NCI-H187 (cell line): ENCODE data around the gene DCLK1.

ENCODE experiments used
- DNase-seq, 2 experiments: peaks; one replicate each; lab custom pipeline; 2025; lab: John Stamatoyannopoulos, UW

DCLK1 gene

GRCh38 chr13:35830850-35831450 lies 300.2 kb downstream of the DCLK1 start:
- no peak for DNase-seq

- no peak for DNase-seq
Observed at GRCh38 chr13:35826626-35827254, 304.4 kb downstream of the DCLK1 start.

GRCh38 chr13:35824825-35825224 lies 306.4 kb downstream of the DCLK1 start:
- DNase-seq, result no peak

- no peak for DNase-seq
Observed at GRCh38 chr13:35824395-35824794, 306.8 kb downstream of the DCLK1 start.

GRCh38 chr13:35822666-35823065 lies 308.5 kb downstream of the DCLK1 start:
- DNase-seq, result no peak

- peak in 1 of 2 experiments; percentile 25 for DNase-seq
Observed at GRCh38 chr13:35818633-35819067, 312.5 kb downstream of the DCLK1 start.

- no peak for DNase-seq
Observed at GRCh38 chr13:35817642-35818607, 313.3 kb downstream of the DCLK1 start.

GRCh38 chr13:35814605-35815011 lies 316.6 kb downstream of the DCLK1 start:
- DNase-seq, result no peak

- no peak for DNase-seq
Observed at GRCh38 chr13:35812736-35813135, 318.4 kb downstream of the DCLK1 start.

- no peak for DNase-seq
Observed at GRCh38 chr13:35810321-35810720, 320.9 kb downstream of the DCLK1 start.

GRCh38 chr13:35808846-35809245 lies 322.3 kb downstream of the DCLK1 start:
- no peak for DNase-seq

- no peak for DNase-seq
Observed at GRCh38 chr13:35804901-35805300, 326.3 kb downstream of the DCLK1 start.

GRCh38 chr13:35797991-35798390 lies 333.2 kb downstream of the DCLK1 start:
- no peak for DNase-seq

GRCh38 chr13:35797244-35797643 lies 333.9 kb downstream of the DCLK1 start:
- no peak for DNase-seq

GRCh38 chr13:35796623-35797022 lies 334.6 kb downstream of the DCLK1 start:
- no peak for DNase-seq

GRCh38 chr13:35794734-35795389 lies 336.3 kb downstream of the DCLK1 start:
- DNase-seq, result no peak

GRCh38 chr13:35793823-35794222 lies 337.4 kb downstream of the DCLK1 start:
- DNase-seq, result no peak

GRCh38 chr13:35792911-35793310 lies 338.3 kb downstream of the DCLK1 start:
- no peak for DNase-seq

GRCh38 chr13:35792021-35792420 lies 339.2 kb downstream of the DCLK1 start:
- DNase-seq, result no peak

- DNase-seq, result no peak
Observed at GRCh38 chr13:35791184-35791851, 339.9 kb downstream of the DCLK1 start.

- DNase-seq, result no peak
Observed at GRCh38 chr13:35789335-35790165, 341.6 kb downstream of the DCLK1 start.
